ENCODE results near the gene MOB4. TPM values are rescaled to one million over a fixed set of nuclear protein-coding genes. Genes with fewer than 3 reads are reported as not detected.

MOB4 gene
- total and polyA plus RNA-seq, 10 of the 15 experiments (the other 5 are each of a cell fraction or from before 2014, with no cell fraction given) = 13.5 to 44.2 (median 32.4) TPM

GRCh38 chr2:197502201-197502600 lies 13.7 kb upstream of the MOB4 start:
- in situ Hi-C loops (cut with MboI) = no loop called here
- H3K9me3 ChIP-seq (replicated peaks; ENCODE audit: control insufficient read depth, insufficient read depth, low read length) = no peaks in the 10 kb centered on the region
- H3K4me1 ChIP-seq (ENCODE audit: control insufficient read depth, insufficient read depth, low read length) = no peaks in the 10 kb centered on the region
- H3K79me2 ChIP-seq (ENCODE audit: control insufficient read depth, insufficient read depth, low read length) = peaks cover 72% of the 10 kb centered on the region
- SMC1A ChIA-PET (ENCODE audit: uncharacterized antibody, unreplicated experiment) = interaction anchor here (0.6 to 5.0 kb wide), 9 partner anchors 11 to 277 kb away, joined by 3 to 34 read pairs (median 4); partner anchors contain the start of genes COQ10B, MOB4 and SF3B1
- peak overlapping the region; percentile 97 for H3K9ac ChIP-seq (ENCODE audit: control insufficient read depth, insufficient read depth, low read length)
- CTCF ChIA-PET = interaction anchor here (0.6 to 1.3 kb wide), 4 partner anchors 12 to 648 kb away, joined by 3 to 4 read pairs (median 4); no protein-coding TSS in a partner anchor
- no peak overlapping the region for H2AFZ ChIP-seq (ENCODE audit: control insufficient read depth, low read depth, low read length)
- DNase-seq (ENCODE audit: low read depth, low spot score) (no peak), FAIRE-seq (no peak), ATAC-seq (no peak)
- H3K4me2 ChIP-seq (ENCODE audit: control insufficient read depth, insufficient read depth) = peak overlapping the region; percentile 96
- H3K27me3 ChIP-seq (replicated peaks in 1 of 2; ENCODE audit: control insufficient read depth in 2 of 2, insufficient read depth in 2 of 2, low read length in 1 of 2) = no peaks in the 10 kb centered on the region
- no peak for TF ChIP-seq PAX5 (IDR thresholded peaks at IDR 0.05; ENCODE audit: borderline replicate concordance, low read depth, low read length)
- TF ChIP-seq FOS (IDR thresholded peaks at IDR 0.05; ENCODE audit: borderline replicate concordance, extremely low read depth, insufficient read length) = no peak
- TF ChIP-seq, protein P1, sequence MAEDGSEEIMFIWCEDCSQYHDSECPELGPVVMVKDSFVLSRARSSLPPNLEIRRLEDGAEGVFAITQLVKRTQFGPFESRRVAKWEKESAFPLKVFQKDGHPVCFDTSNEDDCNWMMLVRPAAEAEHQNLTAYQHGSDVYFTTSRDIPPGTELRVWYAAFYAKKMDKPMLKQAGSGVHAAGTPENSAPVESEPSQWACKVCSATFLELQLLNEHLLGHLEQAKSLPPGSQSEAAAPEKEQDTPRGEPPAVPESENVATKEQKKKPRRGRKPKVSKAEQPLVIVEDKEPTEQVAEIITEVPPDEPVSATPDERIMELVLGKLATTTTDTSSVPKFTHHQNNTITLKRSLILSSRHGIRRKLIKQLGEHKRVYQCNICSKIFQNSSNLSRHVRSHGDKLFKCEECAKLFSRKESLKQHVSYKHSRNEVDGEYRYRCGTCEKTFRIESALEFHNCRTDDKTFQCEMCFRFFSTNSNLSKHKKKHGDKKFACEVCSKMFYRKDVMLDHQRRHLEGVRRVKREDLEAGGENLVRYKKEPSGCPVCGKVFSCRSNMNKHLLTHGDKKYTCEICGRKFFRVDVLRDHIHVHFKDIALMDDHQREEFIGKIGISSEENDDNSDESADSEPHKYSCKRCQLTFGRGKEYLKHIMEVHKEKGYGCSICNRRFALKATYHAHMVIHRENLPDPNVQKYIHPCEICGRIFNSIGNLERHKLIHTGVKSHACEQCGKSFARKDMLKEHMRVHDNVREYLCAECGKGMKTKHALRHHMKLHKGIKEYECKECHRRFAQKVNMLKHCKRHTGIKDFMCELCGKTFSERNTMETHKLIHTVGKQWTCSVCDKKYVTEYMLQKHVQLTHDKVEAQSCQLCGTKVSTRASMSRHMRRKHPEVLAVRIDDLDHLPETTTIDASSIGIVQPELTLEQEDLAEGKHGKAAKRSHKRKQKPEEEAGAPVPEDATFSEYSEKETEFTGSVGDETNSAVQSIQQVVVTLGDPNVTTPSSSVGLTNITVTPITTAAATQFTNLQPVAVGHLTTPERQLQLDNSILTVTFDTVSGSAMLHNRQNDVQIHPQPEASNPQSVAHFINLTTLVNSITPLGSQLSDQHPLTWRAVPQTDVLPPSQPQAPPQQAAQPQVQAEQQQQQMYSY (CRISPR knock-in tag; IDR thresholded peaks at IDR 0.05) = 0 out of 2 replicates have a peak, but pooled peaks have one; percentile 13
- no peak for TF ChIP-seq ATF7 (IDR thresholded peaks at IDR 0.05; ENCODE audit: low read depth)
- TF ChIP-seq, protein P2, sequence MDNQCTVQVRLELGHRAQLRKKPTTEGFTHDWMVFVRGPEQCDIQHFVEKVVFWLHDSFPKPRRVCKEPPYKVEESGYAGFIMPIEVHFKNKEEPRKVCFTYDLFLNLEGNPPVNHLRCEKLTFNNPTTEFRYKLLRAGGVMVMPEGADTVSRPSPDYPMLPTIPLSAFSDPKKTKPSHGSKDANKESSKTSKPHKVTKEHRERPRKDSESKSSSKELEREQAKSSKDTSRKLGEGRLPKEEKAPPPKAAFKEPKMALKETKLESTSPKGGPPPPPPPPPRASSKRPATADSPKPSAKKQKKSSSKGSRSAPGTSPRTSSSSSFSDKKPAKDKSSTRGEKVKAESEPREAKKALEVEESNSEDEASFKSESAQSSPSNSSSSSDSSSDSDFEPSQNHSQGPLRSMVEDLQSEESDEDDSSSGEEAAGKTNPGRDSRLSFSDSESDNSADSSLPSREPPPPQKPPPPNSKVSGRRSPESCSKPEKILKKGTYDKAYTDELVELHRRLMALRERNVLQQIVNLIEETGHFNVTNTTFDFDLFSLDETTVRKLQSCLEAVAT (IDR thresholded peaks at IDR 0.05) = no peak
- no peak for TF ChIP-seq SP1 (IDR thresholded peaks at IDR 0.05; ENCODE audit: low read depth, low read length)
- TF ChIP-seq POLR2AphosphoS5 (IDR thresholded peaks at IDR 0.05; ENCODE audit: low read length) = no peak; the same call in 1 of the 2 replicates
- TF ChIP-seq IRF5 (IDR thresholded peaks at IDR 0.05; ENCODE audit: borderline replicate concordance) = no peak
- H4K20me1 ChIP-seq (ENCODE audit: control insufficient read depth, insufficient read depth) = no peaks in the 10 kb centered on the region
- RAD21 ChIA-PET (ENCODE audit: unreplicated experiment) = interaction anchor here (0.7 to 5.5 kb wide), 5 partner anchors 13 to 1373 kb away, joined by 3 to 47 read pairs (median 7); partner anchors contain the start of genes COQ10B, MARS2 and MOB4
- POLR2A ChIA-PET = interaction anchor here (0.8 to 12.1 kb wide), 7 partner anchors 11 to 203 kb away, joined by 3 to 156 read pairs (median 24); partner anchors contain the start of genes COQ10B, MARS2, MOB4 and SF3B1
- intact Hi-C loops (cut with micrococcal nuclease; ENCODE audit: unreplicated experiment) = no loop called here
- H3K4me3 ChIP-seq = peak overlapping the region; percentile 81
- no TSS peak for BruUV-seq (replicated peaks)
- peaks cover 2 to 17% of the 10 kb centered on the region in 2 experiments for H3K36me3 ChIP-seq (ENCODE audit: control insufficient read depth in 2 of 2, insufficient read depth in 2 of 2, low read length in 1 of 2)
- H3K27ac ChIP-seq (ENCODE audit: control insufficient read depth, insufficient read depth) = 0 out of 2 replicates have a peak overlapping the region, but pooled peaks have one; percentile 20
- WGBS (ENCODE audit: insufficient coverage, insufficient replicate concordance, low lambda C conversion rate, missing lambda C conversion rate) = 95% methylated on average over 4 of the region's 4 CpGs
